ENCODE measurements around the gene DNASE1L2.

DNA sequence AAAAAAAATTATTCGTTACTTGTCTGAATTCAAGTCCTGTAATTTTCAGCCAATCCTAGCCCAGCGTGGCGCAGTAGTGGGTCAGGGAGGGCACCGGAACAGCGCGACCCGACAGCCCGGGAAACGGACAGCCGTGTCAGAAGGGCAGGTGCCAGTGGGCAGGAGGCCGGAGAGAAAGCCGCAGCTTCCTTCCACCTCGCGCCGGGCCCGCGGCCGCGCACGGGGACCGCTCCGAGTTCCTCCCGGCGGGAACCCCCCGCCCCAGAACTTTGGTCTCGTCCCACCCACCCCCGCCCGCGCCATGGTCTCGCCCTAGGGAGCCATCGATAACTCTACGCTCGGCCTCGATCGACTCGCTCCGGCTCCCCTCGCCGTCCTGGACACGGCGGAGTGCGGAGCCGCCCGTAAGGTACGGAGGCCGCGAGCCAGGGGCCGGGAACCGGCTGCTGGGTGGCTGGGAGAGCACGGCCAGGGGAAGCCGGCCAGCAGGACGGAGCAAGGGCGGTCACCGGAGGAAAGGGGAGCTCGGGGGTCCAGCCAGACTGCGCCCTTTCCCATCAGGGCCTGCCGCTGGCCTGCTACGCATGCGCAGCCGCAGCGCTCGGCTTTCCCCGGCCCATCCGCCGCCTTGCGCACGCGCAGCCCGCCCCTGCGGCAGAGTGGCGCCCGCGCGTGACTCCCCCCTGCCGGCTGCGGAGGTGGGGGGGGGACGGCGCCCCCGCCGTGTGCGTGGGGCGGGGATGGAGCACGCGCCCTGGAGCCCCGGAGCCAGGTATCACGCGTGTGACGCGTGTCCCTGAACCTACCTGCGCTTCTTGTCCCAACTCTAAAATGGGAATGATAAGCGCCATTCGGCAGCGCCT is 30.9 kb upstream of the DNASE1L2 start, which contains the start of gene MLST8:
- TF ChIP-seq, protein P1, sequence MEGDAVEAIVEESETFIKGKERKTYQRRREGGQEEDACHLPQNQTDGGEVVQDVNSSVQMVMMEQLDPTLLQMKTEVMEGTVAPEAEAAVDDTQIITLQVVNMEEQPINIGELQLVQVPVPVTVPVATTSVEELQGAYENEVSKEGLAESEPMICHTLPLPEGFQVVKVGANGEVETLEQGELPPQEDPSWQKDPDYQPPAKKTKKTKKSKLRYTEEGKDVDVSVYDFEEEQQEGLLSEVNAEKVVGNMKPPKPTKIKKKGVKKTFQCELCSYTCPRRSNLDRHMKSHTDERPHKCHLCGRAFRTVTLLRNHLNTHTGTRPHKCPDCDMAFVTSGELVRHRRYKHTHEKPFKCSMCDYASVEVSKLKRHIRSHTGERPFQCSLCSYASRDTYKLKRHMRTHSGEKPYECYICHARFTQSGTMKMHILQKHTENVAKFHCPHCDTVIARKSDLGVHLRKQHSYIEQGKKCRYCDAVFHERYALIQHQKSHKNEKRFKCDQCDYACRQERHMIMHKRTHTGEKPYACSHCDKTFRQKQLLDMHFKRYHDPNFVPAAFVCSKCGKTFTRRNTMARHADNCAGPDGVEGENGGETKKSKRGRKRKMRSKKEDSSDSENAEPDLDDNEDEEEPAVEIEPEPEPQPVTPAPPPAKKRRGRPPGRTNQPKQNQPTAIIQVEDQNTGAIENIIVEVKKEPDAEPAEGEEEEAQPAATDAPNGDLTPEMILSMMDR (conservative IDR thresholded peaks at IDR 0.05; ENCODE audit: low read length), result no peak
- TF ChIP-seq EZH2phosphoT487 (IDR thresholded peaks at IDR 0.05; ENCODE audit: borderline replicate concordance), result no peak
